ENCODE results near the gene SPATC1L.

DNA sequence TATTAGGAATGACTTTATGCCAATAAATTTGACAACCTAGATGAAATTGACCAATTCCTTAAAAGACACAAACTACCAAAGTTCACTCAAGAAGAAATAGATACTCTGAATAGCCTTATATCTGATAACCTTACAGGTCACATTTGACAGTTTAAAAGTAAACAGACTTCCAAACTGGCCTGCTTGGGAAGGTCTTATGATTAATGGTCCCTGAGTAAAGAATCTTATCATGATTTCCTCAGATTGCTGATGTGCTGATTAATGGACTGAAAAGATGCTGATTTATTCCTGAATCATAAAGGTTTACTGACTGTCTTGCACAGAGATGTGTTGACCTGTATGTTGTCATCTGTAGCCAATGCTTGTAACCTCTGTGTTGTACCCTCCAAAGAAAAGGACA lies 19.2 kb downstream of the SPATC1L start:
- TF ChIP-seq, protein P1, sequence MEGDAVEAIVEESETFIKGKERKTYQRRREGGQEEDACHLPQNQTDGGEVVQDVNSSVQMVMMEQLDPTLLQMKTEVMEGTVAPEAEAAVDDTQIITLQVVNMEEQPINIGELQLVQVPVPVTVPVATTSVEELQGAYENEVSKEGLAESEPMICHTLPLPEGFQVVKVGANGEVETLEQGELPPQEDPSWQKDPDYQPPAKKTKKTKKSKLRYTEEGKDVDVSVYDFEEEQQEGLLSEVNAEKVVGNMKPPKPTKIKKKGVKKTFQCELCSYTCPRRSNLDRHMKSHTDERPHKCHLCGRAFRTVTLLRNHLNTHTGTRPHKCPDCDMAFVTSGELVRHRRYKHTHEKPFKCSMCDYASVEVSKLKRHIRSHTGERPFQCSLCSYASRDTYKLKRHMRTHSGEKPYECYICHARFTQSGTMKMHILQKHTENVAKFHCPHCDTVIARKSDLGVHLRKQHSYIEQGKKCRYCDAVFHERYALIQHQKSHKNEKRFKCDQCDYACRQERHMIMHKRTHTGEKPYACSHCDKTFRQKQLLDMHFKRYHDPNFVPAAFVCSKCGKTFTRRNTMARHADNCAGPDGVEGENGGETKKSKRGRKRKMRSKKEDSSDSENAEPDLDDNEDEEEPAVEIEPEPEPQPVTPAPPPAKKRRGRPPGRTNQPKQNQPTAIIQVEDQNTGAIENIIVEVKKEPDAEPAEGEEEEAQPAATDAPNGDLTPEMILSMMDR (IDR thresholded peaks at IDR 0.05; ENCODE audit: insufficient read depth, low read length), result no peak
- TF ChIP-seq POLR2AphosphoS5 (IDR thresholded peaks at IDR 0.05; ENCODE audit: low read depth), result no peak
- TF ChIP-seq, protein P2, sequence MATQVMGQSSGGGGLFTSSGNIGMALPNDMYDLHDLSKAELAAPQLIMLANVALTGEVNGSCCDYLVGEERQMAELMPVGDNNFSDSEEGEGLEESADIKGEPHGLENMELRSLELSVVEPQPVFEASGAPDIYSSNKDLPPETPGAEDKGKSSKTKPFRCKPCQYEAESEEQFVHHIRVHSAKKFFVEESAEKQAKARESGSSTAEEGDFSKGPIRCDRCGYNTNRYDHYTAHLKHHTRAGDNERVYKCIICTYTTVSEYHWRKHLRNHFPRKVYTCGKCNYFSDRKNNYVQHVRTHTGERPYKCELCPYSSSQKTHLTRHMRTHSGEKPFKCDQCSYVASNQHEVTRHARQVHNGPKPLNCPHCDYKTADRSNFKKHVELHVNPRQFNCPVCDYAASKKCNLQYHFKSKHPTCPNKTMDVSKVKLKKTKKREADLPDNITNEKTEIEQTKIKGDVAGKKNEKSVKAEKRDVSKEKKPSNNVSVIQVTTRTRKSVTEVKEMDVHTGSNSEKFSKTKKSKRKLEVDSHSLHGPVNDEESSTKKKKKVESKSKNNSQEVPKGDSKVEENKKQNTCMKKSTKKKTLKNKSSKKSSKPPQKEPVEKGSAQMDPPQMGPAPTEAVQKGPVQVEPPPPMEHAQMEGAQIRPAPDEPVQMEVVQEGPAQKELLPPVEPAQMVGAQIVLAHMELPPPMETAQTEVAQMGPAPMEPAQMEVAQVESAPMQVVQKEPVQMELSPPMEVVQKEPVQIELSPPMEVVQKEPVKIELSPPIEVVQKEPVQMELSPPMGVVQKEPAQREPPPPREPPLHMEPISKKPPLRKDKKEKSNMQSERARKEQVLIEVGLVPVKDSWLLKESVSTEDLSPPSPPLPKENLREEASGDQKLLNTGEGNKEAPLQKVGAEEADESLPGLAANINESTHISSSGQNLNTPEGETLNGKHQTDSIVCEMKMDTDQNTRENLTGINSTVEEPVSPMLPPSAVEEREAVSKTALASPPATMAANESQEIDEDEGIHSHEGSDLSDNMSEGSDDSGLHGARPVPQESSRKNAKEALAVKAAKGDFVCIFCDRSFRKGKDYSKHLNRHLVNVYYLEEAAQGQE (IDR thresholded peaks at IDR 0.05; ENCODE audit: insufficient replicate concordance, low read depth), result no peak
- no peak for TF ChIP-seq SPI1 (IDR thresholded peaks at IDR 0.05; ENCODE audit: borderline replicate concordance, low read depth)
- TF ChIP-seq GABPA (IDR thresholded peaks at IDR 0.05; ENCODE audit: low read depth), result no peak
